Frontal cortex (tissue), 4 donors: ENCODE data around the gene ASAH2. TPM values are rescaled to one million over a fixed set of nuclear protein-coding genes. Genes with fewer than 3 reads are reported as not detected.
"Not testable (repeated sequence)": the region's sequence is repeated elsewhere in the genome, so short reads cannot be mapped to it uniquely, and the experiment has no call there.

Experiments
- DNase-seq, 2 donors: peaks; one replicate each; pipeline ENCODE4 v3.0.0; 2012; ENCODE audit warnings: low spot score in 2 of 2
- FAIRE-seq: peaks from 2 replicates; lab custom pipeline; 2012; peaks lifted over from hg19 to GRCh38; lab: Jason Lieb, UNC
- total RNA-seq: library from RNA; depleted of rRNA; stranded (reverse); fragments of >200 nt; gene quantifications from one replicate; pipeline ENCODE4 v1.2.3, GENCODE V29; 2014
- donor health status: control.
- donor health status: control.
- donor health status: control.

ASAH2 gene
- total RNA-seq: 2.9 TPM

DNA sequence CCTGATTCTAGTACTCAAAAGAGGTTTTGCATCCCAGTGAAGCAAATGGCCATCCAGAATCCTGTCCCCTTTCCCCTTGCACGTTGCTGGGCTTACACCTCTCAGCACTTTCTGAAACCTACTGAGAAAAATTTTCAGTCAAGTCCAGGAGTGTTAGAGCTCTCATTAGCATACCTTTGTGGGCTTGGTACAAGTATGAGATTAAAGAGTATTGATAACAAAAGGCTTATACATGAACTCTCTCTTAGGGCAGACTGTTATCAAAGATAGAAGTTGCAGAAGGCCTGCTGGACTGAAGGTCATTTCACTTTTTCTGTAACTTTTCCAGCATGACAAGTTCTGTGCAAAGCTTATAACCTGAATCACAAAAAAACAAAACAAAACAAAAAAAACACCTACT is at the start of gene ASAH2:
Gene ASAH2, minus strand, starts transcription at position 123 of the 400 bp plus-strand sequence. CDS start 2,906 bp downstream, outside the sequence.
- FAIRE-seq: no peak
- no peak for DNase-seq

DNA sequence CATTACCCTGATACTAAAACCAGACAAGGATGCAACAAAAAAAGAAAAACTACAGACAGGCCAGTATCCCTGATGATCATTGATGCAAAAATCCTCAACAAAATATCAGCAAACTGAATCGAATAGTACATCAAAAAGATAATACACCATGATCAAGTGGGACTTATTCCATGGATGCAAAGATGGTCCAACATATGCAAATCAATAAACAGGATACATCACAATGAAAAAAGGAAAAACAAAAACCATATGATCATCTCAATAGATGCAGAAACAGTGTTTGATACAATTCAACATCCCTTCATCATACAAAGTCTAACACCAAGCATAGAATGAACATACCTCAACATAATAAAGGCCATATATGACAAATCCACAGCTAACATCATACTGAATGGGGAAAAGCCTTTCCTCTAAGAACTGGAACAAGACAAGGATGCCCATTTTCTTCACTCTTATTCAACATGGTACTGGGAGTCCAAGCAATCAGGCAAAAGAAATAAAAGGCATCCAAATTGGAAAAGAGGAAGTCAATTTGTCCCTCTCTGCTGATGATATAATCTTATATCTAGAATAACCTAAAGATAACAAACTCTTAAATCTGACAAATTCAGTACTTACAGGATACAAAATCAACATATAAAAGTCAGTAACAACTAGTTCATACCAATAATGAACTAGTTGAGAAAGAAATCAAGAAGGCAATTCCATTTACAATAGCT is 48.8 kb upstream of the ASAH2 start:
- no peak for DNase-seq
- FAIRE-seq: no peak

DNA sequence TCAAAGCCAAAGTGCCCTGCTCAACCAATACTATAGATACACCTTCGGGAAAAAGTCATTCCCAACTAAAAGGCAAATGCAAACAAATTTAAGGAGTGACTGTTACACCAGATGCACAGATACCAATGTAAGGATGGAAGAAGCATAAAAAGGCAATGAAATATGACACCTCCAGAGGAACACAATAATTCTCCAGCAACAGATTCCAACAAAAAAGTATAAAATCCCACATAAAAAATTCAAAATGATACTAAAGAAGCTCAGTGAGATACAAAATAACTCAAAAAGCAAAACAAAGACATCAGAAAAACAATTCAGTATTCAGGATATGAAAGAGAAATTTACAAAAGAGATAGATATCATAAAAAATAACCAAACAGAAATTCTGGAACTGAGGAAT is 44.1 kb upstream of the ASAH2 start:
- FAIRE-seq (peak; percentile 64), DNase-seq (no peak)

DNA sequence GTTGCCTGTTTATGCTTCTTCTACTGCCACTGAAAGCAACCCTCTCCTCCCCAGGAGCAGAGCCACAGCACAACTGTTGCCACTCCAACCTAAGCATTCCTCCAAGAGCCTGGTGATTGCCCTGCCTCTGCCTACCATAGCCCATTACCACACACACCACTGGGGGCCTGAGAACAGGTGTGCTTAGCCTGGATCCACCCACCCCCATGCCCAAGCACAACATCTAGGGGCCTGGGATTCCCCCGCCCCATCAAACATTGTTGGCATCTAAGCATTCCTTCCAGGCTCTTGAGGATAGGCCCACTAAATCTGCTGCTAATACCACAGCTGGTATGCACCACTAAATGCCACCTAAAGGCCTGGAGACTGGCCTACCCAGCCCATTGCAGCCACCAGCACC is 43.3 kb upstream of the ASAH2 start:
- DNase-seq (no peak), FAIRE-seq (no peak)

DNA sequence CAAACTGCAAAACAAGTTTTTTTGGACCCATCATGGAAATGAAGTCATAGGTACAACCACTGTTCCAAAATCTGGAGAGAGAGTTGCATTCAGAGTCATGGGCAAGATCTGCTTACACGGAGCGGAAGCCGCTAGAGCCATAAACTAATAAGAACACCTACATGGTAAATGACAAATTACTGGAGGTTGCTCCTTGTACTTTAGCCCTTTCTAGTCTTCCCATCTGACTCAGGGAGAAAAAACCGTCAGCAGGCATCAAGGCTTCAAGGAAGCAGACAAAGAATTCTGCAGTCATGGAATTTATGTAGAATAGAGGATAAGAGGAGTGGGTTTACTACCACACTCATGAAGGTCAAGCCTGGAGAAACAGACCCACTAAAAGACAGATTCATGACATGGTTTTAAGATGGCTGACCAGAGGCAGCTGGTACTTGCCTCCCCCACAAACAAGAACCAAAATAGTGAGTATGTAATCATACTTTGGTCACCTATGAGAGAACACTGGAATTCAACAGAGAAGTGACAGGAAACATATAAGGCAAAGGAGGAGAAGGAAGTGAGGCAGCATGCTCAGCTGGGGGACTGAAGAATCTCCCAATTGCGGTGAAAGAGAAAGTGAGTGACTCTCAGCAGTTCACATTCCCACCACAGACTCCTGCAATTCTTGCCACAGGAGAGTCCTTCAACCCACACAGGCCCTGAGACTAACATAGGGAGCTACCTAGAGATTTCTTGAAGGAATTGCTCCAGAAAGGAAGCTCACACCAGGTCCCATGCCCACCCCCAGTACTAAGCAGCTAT is 42.4 kb upstream of the ASAH2 start:
- DNase-seq (no peak), FAIRE-seq (no peak)

DNA sequence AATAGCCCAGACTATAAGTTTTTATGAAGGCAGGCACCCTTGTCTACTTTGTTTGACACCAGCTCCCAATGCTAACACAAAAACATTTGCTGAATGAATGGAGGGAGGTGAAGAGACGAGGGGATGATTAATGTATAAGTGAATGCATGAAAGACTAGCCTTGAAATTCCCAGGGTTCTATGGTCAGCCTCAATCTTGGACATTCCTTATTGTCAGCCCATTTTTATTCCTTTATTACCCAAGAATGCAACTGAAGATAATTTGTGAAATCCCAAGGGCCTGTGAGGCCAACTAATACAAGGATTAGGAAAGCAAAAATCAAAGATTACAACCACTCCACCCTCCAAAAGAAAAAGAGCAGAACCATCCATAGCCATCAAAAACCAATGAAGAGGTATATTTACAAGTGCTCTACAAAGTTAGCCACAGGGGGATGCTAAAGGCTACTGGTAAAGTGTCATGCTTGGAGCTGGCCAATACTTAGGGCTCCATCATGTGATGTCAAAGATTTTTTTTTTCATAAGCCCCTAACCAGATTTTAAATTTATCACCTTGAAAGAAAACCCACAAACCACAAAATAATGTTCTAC is 40.0 kb upstream of the ASAH2 start:
- FAIRE-seq (no peak), DNase-seq (no peak)

DNA sequence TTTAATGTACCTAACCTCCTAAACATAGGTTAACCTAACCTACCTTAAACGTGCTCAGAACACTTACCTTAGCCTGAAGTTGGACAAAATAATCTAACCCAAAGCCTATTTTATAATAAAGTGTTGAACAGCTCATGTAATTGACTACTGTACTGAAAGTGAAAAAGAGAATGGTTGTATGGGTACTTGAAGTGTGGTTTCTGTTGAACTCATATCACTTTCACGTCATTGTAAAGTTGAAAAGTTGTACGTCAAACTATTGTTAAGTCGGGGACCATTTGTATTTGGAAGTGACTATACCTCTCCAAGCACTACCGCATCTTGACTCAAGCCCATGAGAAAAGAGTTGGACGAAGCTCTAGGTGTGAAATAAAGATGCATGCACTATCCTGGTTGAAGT is 37.9 kb upstream of the ASAH2 start:
- FAIRE-seq: no peak
- DNase-seq: no peak

DNA sequence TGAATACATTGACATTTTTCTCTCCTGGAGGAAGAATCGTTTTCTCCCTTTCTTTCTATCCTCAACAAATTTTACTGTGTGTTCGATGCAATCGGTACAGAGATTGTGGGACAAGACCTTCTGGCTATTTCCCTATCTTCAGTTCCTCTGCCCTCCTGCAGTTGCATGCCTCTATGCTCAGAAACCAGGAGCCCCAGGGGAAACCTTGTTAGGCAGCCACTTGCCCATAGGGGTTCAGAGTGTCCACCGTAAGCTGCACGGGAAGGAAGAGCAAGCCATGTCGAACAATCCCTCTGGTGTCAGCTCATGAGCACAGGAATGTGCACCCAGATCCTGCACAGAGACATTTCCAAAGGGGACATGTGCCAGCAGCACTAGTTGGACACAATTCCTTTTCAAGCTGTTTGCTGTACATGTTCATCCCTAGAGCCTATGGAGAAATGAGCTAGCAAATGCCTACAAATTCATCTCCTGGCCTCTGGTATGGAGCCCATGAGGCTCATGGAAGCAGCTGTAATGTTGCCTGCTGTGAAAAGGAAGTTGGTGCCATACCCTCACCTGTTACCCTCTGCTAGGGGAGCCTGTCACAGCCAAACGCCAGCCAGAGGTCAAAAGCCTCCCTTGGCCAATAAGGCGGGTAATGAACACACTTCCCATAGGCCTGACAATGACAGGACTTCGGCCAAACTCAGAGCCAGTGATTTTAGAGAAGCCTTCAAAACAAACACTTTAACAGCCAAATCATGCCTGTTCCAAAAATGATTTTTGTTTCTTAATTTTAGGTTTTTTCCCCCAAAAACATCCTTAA is 35.9 kb upstream of the ASAH2 start:
- DNase-seq: no peak
- no peak for FAIRE-seq

DNA sequence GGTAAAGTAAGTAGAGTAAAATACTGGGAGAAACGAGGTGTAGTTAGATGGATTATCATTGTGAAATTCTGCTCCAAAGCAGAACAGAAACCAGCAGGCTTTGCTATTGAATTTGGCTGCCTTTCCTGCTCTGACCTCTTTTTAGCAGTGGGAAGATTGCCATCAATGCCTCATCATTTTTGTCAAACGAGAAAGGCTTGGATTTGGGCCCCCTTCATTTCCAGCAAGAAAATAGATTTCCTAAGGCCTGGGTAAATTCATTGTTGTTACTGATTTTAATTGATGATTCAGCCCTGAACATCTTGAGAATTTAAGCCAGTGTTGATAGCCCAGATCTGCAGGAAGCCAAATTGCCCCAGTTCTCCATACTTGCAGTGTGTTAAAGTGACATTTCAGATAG is 35.2 kb upstream of the ASAH2 start:
- DNase-seq: peak in 1 of 2 donors; percentile 12
- no peak for FAIRE-seq

DNA sequence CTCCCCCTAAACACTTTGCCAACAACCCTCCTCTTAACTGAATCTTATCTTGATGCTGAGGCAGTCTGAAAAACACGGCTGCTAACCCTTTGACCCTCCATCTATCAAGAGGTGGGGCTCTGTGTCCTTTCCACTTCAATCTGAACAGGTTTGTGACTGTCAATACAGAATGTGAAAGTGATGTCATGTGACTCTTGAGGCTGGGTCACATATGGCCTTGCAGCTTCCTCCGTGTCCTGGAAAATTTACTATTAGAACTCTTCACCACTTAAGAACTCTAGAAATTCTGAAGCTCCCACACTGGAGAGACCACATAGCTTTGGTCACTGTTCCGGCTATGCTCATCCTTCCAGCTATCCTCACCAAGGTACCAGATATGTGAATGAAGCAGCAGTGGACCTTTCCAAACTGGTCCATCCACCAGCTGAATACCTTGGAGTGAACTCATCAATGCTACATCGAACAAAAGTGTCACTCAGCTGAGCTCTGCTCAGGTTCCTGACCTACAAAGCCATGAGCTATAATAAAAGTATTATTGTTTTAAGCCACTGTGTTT is 30.7 kb upstream of the ASAH2 start:
- DNase-seq (no peak), FAIRE-seq (no peak)

DNA sequence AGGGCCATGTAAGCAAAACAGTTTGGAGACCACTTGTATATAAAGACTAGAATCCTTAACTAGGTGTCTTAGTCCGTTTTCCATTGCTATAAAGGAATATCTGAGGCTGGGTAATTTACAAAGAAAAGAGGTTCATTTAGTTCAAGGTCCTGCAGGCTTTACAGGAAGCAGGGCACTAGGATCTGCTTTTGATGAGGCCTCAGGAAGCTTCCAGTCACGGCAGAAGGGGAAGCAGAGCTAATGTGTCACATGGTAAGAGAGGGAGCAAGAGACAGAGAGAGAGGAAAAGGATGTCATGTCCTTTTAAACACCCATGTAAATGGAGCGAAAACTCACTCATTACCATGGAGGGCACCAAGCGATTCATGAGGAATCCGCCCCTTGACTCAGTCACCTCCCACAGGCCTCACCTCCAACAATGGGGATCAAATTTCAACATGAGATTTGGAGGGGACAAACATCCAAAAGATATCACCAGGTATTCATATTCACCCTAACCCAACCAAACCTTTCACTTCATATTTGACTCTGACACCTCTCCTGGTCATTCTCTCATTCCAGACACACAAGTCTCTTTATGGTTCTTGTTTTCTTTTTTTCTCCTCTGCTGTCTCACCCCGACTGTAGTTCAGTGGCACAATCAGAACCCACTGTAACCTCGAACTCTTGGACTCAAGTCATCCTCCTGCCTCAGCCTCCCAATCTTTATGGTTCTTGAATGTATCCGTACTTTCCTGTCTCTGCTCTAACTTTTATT is 30.1 kb upstream of the ASAH2 start:
- DNase-seq: no peak
- no peak for FAIRE-seq

DNA sequence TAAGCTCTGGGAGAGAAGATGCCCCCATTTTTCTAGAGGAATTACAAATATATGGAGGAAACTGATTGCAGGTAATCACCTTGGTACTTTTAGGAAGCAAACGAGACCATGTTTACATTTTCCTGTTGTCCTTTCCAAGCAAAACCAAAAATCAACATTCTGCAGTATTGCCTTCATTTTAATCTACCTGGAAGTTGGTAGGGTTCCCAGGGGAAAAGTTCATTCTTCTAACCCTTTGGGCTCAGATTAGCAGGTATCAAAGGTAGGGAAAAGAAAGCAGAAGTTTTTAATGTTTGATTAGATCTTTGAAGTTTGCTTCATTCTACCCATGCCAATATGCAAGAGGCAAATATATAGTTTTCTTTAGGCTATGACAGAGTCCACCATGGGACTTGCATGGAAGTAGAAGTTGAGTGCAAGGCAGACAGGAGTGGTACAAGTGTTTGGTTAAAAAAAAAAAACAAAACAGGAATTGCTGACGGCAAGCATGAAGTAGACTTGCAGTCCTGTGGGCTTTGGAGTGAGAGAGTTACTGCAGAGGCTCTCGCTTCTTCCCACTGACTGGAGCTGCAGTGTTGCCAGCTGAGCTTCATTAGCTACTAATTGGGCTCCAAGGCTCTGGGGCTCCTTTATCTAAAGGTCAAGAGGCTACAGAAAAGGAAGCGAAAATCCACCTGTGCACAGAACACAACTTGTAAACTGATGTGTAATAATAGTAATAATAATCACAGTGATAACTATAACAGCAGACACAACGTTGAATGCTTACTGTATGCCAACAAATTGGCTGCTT is 28.9 kb upstream of the ASAH2 start:
- FAIRE-seq (no peak), DNase-seq (no peak)

DNA sequence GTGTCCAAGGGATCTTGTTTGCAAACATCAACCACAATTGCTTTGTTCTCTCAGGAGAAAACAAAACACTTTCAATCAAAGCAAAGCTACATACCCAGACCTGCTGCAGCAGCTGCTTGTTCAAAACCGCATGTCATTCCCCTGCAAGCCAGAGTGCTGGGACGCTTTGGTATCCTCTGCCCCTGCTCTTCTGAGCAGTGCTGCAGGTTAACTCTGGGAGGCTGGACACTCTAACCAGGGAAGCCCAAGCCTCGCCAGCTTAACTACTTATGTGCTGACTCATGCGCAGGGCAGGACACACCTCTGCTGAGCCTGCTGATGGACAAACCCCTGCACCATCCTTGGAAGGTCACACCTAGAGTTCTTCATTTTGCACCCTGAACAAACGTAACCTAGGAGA is 28.2 kb upstream of the ASAH2 start:
- no peak for FAIRE-seq
- DNase-seq: no peak

DNA sequence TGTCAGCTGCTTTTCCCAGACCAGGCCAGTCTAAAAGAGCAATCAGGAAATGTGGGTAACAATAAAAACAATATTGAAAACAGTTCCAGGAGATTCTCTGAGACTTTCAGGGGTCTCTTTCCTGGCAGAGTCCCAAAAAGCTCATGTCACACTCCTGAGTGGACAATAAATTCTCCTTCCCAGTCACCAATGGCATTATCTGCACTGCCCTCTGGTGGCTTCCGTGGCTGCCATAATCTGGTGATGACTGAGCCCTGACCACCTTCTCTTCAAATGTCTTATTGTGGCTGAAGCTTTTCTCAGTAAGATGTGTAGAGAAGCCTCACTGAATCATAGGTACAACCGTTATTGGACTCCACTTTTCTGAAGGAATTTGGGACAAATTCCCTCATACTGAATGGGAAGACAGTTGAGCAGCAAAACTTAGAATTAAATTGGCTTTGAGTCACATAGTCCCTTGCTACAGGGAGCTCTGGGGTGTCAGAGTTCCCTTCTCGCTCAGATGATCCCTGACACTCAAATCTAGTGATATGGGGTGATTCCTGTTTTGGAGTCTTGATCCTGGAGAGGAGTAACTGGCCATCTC is 24.4 kb upstream of the ASAH2 start:
- DNase-seq (no peak), FAIRE-seq (no peak)

DNA sequence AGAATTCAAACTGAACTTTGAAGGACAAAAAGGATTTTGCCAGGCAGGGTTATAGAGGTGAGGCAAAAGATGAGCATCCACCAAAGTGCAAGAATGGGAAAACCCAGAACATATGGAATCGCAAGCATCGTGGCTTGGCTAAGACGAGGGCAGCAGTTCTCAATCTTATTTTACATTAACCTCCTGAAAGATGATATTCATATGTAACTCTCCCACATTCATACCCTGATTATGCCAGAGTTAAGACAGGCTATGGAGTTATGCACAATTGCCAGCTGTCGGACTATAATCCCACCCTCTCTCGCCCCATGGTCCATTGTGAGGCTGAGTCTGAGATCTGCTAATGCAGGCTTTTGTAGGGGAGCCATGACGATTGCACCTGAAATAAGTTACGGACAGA is 21.2 kb upstream of the ASAH2 start:
- FAIRE-seq: no peak
- no peak for DNase-seq

DNA sequence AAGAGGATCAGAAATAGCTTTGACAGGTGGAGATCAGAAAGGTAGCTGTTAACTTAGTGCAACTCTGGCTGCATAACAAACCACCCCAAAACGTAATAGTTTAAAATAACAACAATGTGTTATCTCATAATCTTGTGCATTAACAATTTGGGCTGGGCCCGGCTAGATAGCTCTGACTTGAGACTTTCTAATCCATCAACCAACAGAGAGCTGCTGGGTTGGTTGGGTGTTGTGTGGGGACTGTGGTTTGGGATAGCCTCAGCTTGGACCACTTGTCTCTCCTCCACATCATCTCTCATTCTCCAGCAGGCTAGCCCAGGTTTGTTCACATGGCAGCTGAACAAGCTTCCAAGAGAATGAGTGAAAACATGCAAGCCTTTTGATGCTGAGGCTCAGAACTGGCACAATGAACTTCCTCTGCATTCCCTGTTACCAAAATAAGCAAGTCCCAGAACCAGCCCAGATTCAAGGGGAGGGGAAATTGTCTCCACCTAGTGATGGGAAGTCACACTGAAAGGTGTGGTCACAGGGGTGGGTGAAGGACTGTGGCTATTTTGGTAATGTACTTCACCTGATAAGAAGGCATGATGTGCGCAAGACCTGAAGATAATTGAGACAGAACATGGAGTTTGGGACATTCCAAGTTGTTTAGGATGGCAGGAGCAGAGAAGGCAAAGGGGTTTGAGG is 20.4 kb upstream of the ASAH2 start:
- DNase-seq (no peak), FAIRE-seq (no peak)

DNA sequence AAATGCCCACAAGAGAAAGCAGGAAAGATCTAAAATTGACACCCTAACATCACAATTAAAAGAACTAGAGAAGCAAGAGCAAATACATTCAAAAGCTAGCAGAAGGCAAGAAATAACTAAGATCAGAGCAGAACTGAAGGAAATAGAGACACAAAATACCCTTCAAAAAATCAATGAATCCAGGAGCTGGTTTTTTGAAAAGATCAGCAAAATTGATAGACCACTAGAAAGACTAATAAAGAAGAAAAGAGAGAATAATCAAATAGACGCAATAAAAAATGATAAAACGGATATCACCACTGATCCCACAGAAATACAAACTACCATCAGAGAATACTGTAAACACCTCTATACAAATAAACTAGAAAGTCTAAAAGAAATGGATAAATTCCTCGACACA is 16.6 kb upstream of the ASAH2 start:
- FAIRE-seq, DNase-seq: not testable (repeated sequence)

DNA sequence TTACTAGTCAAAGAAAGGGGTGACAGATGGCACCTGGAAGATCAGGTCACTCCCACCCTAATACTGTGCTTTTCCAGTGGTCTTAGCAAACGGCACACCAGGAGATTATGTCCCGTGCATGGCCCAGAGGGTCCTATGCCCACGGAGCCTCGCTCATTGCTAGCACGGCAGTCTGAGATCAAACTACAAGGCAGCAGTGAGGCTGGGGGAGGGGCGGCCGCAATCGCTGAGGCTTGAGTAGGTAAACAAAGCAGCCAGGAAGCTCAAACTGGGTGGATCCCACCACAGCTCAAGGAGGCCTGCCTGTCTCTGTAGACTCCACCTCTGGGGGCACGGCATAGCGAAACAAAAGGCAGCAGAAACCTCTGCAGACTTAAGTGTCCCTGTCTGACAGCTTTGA is 11.3 kb upstream of the ASAH2 start:
- not testable (repeated sequence) for FAIRE-seq, DNase-seq
